PC-9 (cell line): Measurements from ENCODE around the gene EIF5AL1.

Experiments used
- EZH2 ChIP-seq: fragments of 200-600 bp; sonication (generic); IDR thresholded peaks from 2 replicates; pipeline ENCODE4 v1.8.0; 2017; ENCODE audit warnings: antibody characterized with exemption, low read depth
- TF ChIP-seq, protein P1 (sequence below): fragments of 200-600 bp; sonication (generic); conservative IDR thresholded peaks from 2 replicates; pipeline ENCODE4 v1.6.1; 2017; ENCODE audit warnings: mixed run types, antibody characterized with exemption, mild to moderate bottlenecking, moderate library complexity

DNA sequence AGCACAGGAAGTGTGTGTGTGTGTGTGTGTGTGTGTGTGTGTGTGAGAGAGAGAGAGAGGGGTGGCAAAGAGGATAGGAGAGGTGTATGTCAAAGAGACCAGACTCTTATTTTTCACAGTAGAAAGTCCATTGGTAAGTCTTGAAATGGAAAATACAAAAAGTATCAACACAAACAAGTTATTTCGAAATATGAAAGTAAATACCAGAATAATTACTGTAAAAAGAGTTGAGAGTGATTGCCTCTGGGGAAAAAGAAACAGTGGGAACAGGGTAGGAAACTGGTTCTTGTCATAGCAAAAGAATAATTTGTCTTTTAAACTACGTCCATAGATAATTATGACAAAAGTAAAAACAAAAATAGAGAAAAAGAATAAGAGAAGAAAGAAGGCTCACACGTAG is 29.0 kb upstream of the EIF5AL1 start:
- TF ChIP-seq, protein P1, sequence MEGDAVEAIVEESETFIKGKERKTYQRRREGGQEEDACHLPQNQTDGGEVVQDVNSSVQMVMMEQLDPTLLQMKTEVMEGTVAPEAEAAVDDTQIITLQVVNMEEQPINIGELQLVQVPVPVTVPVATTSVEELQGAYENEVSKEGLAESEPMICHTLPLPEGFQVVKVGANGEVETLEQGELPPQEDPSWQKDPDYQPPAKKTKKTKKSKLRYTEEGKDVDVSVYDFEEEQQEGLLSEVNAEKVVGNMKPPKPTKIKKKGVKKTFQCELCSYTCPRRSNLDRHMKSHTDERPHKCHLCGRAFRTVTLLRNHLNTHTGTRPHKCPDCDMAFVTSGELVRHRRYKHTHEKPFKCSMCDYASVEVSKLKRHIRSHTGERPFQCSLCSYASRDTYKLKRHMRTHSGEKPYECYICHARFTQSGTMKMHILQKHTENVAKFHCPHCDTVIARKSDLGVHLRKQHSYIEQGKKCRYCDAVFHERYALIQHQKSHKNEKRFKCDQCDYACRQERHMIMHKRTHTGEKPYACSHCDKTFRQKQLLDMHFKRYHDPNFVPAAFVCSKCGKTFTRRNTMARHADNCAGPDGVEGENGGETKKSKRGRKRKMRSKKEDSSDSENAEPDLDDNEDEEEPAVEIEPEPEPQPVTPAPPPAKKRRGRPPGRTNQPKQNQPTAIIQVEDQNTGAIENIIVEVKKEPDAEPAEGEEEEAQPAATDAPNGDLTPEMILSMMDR: no peak
- no peak for TF ChIP-seq EZH2
